ENCODE results near the gene APPL2.

DNA sequence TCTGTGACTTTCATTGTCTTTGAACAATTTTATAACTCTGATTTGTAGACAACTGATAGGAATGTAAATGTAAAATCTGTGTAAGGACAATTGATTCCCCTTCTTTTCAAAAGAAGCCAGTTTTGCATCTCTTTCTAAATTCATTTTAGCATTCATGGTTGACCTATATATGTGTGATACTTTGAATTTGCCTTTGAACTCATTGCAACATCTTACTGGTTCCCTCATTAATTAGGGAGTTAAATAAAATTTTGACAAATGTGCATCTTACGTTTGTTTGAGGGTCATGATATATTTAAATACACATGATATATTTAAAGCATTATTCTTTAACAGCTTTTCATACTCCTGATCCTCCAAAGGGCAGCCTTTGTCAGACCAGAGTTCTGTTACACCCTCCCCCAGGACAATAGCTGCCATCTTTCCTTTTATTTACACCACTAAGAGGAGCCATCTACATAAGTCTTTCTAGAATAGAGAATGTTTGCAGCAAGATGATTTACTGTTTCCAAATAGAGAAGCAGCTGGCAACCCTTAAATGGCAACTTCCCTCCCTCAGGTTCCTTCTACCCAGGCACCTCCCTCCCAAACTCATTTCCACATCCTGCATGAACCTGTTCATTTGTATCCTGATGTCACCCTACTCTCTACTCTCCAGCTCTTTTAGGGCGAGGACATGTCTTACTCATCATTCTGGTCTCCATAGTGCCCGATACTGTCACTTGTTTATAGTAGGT is 40.2 kb upstream of the APPL2 start:
- TF ChIP-seq, protein P1, sequence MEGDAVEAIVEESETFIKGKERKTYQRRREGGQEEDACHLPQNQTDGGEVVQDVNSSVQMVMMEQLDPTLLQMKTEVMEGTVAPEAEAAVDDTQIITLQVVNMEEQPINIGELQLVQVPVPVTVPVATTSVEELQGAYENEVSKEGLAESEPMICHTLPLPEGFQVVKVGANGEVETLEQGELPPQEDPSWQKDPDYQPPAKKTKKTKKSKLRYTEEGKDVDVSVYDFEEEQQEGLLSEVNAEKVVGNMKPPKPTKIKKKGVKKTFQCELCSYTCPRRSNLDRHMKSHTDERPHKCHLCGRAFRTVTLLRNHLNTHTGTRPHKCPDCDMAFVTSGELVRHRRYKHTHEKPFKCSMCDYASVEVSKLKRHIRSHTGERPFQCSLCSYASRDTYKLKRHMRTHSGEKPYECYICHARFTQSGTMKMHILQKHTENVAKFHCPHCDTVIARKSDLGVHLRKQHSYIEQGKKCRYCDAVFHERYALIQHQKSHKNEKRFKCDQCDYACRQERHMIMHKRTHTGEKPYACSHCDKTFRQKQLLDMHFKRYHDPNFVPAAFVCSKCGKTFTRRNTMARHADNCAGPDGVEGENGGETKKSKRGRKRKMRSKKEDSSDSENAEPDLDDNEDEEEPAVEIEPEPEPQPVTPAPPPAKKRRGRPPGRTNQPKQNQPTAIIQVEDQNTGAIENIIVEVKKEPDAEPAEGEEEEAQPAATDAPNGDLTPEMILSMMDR (IDR thresholded peaks at IDR 0.05): no peak
- no peak for TF ChIP-seq POLR2A (IDR thresholded peaks at IDR 0.05)
